Measurements from ENCODE around the gene CAPN15.
"Not testable (repeated sequence)": the region's sequence is repeated elsewhere in the genome, so short reads cannot be mapped to it uniquely, and the experiment has no call there.

The CAPN15 gene

GRCh38 chr16:527015-527903 lies at the start of gene CAPN15:
Gene CAPN15 (plus strand): TSS chr16:527712. CDS start chr16:546839, 19,127 bp downstream.
- in situ Hi-C loops (cut with MboI; ENCODE audit: low sequenced_read_pairs), result no loop called here

DNA sequence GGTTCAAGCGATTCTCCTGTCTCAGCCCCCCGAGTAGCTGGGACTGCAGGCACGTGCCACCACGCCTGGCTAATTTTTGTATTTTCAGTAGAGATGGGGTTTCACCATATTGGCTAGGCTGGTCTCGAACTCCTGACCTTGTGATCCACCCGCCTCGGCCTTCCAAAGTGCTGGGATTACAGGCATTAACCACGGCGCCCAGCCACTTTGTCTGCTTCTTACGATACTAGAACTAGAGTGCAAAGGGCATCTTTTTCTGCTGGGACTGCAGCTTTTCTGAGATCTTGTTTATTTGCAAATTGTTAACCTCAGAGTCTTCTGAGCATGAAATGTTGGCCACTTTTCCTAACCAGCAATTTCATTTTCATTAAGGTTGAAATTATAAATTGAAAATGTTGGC lies 49.2 kb upstream of the CAPN15 start:
- in situ Hi-C loops (cut with MboI; ENCODE audit: low sequenced_read_pairs), result not testable (repeated sequence)

DNA sequence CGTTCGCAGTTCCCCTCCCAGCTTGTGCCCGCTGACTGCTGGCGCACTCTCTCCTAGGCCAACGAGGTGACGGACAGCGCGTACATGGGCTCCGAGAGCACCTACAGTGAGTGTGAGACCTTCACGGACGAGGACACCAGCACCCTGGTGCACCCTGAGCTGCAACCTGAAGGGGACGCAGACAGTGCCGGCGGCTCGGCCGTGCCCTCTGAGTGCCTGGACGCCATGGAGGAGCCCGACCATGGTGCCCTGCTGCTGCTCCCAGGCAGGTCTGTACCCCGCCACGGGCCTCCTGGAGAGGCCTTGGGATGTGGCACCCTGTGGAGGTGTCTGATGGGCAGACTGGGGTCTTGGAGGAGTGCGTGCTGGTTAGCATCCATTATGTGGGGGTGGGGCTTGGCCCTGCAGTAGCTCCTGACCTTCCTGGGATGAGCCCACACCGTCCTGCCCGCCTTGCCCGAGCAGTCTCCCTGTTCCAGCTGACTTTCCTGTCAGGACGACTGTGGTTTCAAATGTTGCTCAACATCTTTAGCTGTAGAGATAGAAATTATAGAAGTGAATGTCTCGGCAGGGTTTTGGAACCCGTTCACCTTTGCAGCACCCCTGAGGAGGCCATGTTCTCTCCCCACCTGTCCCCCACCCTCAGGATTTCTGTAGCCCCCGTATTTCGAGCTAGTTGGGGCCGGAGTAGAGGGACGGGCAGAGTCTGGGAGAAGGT lies 44.9 kb upstream of the CAPN15 start:
- in situ Hi-C loops (cut with MboI; ENCODE audit: low sequenced_read_pairs), result no loop called here

DNA sequence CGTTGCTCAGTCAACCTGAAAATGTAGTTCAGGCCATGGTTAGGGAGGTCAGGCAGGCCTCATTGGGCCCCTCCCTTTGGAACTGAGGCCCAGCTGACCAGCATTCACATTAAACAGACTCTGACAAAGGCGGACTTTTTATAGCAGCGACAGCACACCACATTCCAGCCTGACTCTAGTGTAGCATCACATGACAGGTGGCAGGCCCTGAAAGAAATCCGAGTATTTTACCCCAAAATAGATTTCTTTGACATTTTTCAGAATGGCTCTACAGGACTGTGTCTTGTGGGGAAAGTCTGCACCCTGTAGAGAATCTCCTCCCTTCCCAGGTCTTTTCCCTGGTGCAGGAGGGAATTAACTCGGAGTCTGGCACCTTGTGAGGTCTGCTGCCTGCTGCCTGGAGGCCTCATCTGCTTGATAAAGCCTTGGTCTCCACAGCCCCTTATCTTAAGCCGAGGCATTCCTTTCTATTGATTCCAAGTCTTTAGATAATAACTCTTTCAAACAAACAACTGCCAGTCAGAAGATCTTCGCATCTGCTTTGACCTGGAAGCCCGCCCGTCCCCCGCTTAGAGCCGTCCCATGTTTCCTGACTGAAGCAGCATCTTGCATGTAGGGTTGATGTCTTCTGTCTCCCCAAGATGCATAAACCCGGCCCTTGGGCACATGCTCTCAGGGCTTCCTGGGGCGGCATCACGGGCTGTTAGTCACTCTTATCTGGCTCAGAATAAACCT lies 44.0 kb upstream of the CAPN15 start:
- in situ Hi-C loops (cut with MboI; ENCODE audit: low sequenced_read_pairs), result no loop called here

- in situ Hi-C loops (cut with MboI; ENCODE audit: low sequenced_read_pairs), result no loop called here
Measured at GRCh38 chr16:489606-490005, 37.9 kb upstream of the CAPN15 start.

GRCh38 chr16:490768-491167 lies 36.7 kb upstream of the CAPN15 start:
- in situ Hi-C loops (cut with MboI; ENCODE audit: low sequenced_read_pairs), result no loop called here

GRCh38 chr16:491220-491919 lies 36.1 kb upstream of the CAPN15 start:
- in situ Hi-C loops (cut with MboI; ENCODE audit: low sequenced_read_pairs), result no loop called here

- in situ Hi-C loops (cut with MboI; ENCODE audit: low sequenced_read_pairs), result no loop called here
Measured at GRCh38 chr16:492211-492875, 35.2 kb upstream of the CAPN15 start.

DNA sequence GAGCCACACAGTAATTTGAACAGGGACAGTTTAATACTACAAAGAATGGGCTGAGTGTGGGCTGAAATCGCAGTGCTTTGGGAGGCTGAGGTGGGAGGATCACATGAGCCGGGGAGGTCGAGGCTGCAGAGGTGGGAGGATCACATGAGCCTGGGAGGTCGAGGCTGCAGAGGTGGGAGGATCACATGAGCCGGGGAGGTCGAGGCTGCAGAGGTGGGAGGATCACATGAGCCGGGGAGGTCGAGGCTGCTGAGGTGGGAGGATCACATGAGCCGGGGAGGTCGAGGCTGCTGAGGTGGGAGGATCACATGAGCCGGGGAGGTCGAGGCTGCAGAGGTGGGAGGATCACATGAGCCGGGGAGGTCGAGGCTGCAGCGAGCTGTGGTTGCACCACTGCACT lies 32.8 kb upstream of the CAPN15 start:
- in situ Hi-C loops (cut with MboI; ENCODE audit: low sequenced_read_pairs), result not testable (repeated sequence)

- in situ Hi-C loops (cut with MboI; ENCODE audit: low sequenced_read_pairs), result no loop called here
Measured at GRCh38 chr16:495127-495748, 32.3 kb upstream of the CAPN15 start.

DNA sequence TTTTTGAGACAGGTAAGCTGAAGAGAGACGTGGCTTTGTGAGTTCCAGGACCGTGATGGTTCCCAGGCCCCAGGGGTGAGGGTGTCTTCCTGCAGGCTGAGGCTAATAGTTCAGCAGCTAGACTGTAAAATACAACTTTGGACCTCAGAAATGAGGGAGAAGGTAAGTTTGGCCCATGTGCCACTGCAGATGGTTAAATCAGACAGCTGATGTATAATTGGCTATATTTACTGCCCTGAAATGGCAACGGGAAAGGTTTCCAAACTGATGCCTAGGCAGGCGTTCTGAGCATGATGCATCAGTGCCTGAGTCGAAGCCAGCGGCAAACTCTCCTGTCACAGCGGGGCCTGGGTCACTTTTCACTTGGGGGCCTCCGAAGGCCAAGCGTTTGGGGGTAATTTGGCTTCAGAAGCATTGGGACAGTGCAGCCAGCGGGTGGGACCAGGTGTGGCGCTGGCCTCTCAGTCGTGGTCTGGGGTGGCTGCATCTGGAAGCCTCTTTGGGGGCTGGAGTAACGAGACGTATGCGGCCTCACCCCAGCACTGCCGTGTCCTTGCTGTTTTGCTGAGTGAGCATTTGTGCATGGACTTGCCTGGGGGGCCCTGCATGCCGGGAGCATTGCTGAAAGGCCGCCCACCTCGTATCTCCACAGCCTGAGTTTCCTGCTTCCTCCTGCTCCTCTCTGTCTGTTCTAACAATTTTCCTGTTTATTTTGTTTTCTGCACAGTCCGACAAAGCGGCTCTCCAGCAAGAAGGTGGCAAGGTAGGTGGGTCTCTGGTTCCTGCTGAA lies 31.2 kb upstream of the CAPN15 start:
- in situ Hi-C loops (cut with MboI; ENCODE audit: low sequenced_read_pairs), result no loop called here

DNA sequence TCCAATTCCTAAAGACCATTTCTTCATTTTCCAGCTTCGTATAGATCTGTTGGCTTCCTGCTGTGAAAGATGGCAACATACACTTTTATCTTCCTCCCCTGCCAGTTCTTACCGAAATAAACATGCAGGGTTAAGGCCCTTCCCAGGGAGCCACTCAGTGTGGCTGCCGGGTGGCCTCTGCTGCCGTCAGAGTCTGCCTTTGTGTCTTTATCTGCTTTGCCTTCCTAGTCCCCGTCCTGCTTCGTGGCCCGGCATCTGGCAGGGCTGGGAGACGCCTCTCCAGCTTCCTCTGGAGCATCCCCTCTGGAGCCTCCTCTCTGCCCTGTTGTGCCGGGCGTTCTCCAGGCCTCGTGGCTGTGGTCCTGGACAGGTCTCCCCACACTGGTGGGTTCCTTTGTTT lies 30.3 kb upstream of the CAPN15 start:
- in situ Hi-C loops (cut with MboI; ENCODE audit: low sequenced_read_pairs), result no loop called here

DNA sequence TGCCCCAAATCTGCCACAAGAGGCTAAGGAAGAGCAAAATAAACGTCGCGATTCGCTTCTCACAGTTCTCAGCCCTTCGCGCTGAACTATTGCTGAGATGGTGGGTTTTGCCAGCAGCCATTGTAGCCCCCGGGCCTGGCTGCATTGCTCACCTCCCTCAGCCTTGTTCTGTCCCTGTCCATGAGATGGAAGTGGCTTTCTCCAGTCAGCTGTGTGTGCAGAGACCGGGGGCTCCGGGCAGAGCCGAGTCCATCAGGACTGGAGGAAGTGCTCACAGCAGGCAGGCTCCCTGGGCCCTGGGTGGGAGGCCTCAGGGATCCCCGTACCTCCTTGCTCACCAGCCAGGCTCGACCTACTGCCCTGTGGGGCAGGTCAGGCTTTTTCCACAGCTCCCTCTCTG lies 27.6 kb upstream of the CAPN15 start:
- in situ Hi-C loops (cut with MboI; ENCODE audit: low sequenced_read_pairs), result no loop called here

- in situ Hi-C loops (cut with MboI; ENCODE audit: low sequenced_read_pairs), result no loop called here
Measured at GRCh38 chr16:500709-501108, 26.8 kb upstream of the CAPN15 start.

DNA sequence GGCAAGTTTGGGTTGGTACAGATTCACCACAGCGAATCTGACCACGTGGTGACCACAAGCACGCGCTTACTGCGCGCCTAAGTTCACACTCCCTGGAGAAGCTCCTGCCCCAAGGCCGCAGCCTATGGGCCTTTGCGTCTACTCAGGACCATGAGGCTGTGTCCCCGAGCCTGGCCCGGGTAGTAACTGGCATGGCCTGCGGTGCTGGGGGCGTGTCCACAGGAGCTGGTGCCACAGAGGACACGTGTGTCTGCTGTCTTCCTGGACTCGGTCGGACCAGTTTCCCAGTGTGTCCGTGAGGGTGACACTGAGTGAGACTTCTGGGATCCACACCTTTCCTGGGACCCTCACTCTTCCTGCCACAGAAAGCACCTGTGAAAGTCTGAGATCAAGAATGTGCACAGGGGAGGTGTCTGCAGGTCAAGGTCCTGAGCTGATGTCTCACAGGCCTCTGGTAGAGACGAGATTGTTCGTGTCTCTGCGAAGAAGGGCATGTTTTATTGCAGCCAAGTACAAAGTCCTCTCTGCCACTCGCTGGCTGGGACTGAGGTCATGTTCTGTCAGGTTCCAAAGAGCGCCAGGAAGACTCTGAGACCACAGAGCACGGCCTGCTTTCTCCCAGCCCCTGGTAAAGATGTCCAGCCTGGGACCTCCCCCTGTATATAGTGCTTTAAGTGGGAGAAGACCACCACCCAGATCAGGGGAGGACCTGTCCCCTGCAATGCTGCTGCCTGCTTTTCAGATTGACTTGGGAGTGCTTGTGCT lies 25.2 kb upstream of the CAPN15 start:
- in situ Hi-C loops (cut with MboI; ENCODE audit: low sequenced_read_pairs), result no loop called here

- in situ Hi-C loops (cut with MboI; ENCODE audit: low sequenced_read_pairs), result no loop called here
Measured at GRCh38 chr16:503150-504071, 24.1 kb upstream of the CAPN15 start.

DNA sequence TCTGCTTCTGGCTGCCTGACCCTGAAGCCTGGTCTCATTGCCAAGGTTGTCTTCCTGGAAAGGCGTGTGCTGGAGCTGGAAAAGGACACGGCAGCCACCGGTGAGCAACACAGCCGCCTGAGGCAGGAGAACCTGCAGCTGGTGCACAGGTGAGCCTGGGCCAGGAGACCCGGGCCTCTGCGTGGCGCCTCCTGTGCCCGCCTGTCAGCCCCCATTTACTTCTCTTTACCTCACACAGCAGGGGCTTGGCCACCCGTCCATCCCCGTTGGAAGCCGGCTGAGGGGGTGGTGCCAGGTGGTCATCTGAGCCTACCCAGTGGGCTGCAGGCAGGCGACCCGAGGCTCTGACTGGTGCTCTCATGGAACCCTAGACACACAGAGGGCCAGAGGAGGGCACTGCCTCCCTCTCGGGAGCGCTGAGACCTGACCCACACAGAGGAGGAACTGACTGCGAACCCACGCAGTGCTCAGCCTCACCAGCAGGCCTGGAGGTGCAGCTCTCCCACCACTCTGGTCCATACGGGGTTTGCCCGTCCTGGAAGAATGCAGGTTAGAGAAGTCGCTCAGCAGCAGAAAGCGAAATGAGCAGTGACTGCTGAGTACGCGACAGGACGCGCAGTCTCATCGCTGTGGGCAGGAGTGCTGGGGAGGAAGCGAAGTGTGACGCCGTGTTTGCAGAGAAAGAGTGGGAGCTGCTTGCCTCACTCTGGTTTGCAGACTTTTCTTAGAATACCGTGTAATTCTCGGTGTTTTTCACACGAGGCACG lies 21.9 kb upstream of the CAPN15 start:
- in situ Hi-C loops (cut with MboI; ENCODE audit: low sequenced_read_pairs), result no loop called here

All from HL-60/S4 (cell line).